ENCODE measurements around the gene EPHA4.

- TF ChIP-seq CTCF (conservative IDR thresholded peaks at IDR 0.05 in 1 of 2, IDR thresholded peaks at IDR 0.05 in 1 of 2; ENCODE audit: low read depth in 1 of 2, low read length in 2 of 2) (no peak), EZH2 (IDR thresholded peaks at IDR 0.05; ENCODE audit: low read length, missing control alignments) (no peak)
These were observed 126.0 kb downstream of the EPHA4 start for GRCh38 chr2:221446140-221446539.

Measured in fibroblast of lung (primary cell).